Measurements from ENCODE around the gene SLC25A41. TPM values are rescaled to one million over a fixed set of nuclear protein-coding genes. Genes with fewer than 3 reads are reported as not detected.

The SLC25A41 gene
- total and polyA plus RNA-seq, 11 donors = 0.17 to 1.4 (median 0.50) TPM; not detected in 2

DNA sequence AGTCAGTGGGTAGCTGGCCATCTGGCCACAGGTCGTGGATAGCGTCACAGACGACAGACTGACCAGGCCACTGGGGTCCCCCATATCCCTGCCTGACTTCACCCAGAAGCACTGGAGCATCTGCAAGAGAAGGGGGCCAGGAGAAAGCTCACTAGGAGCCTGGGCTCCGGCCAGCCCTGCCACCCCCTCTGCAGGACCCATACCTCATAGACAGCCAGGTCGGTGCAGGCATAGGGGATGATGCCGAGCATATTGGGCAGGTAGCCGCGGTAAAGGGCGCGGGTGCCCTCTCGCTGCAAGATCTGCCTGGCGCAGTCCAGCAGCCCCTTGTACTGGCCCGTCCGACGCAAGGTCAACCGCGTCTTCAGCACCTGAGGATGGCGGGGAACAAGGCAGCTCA lies 6.4 kb downstream of the SLC25A41 start:
- Histone ChIP-seq H3K9me3 (no peaks in the 10 kb centered on the region), H3K27me3 (no peaks in the 10 kb centered on the region), H3K4me1 (peaks cover 0 to 25% (median 18%) of the 10 kb centered on the region in 12 donors), H3K36me3 (peaks cover 0 to 3% (median 0%) of the 10 kb centered on the region in 9 donors), H3K27ac (no peak overlapping the region), H3K4me3 (no peak overlapping the region)
- no peak for TF ChIP-seq POLR2A (IDR thresholded peaks at IDR 0.05)
- TF ChIP-seq, protein P1, sequence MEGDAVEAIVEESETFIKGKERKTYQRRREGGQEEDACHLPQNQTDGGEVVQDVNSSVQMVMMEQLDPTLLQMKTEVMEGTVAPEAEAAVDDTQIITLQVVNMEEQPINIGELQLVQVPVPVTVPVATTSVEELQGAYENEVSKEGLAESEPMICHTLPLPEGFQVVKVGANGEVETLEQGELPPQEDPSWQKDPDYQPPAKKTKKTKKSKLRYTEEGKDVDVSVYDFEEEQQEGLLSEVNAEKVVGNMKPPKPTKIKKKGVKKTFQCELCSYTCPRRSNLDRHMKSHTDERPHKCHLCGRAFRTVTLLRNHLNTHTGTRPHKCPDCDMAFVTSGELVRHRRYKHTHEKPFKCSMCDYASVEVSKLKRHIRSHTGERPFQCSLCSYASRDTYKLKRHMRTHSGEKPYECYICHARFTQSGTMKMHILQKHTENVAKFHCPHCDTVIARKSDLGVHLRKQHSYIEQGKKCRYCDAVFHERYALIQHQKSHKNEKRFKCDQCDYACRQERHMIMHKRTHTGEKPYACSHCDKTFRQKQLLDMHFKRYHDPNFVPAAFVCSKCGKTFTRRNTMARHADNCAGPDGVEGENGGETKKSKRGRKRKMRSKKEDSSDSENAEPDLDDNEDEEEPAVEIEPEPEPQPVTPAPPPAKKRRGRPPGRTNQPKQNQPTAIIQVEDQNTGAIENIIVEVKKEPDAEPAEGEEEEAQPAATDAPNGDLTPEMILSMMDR (IDR thresholded peaks at IDR 0.05) = no peak
- WGBS, 4 donors = 93 to 98% (median 95%) methylated on average over 16 to 18 of the region's 18 CpGs
- no peak for ATAC-seq
- intact Hi-C loops (cut with DNase I) = no loop called here
- DNase-seq = no peak

DNA sequence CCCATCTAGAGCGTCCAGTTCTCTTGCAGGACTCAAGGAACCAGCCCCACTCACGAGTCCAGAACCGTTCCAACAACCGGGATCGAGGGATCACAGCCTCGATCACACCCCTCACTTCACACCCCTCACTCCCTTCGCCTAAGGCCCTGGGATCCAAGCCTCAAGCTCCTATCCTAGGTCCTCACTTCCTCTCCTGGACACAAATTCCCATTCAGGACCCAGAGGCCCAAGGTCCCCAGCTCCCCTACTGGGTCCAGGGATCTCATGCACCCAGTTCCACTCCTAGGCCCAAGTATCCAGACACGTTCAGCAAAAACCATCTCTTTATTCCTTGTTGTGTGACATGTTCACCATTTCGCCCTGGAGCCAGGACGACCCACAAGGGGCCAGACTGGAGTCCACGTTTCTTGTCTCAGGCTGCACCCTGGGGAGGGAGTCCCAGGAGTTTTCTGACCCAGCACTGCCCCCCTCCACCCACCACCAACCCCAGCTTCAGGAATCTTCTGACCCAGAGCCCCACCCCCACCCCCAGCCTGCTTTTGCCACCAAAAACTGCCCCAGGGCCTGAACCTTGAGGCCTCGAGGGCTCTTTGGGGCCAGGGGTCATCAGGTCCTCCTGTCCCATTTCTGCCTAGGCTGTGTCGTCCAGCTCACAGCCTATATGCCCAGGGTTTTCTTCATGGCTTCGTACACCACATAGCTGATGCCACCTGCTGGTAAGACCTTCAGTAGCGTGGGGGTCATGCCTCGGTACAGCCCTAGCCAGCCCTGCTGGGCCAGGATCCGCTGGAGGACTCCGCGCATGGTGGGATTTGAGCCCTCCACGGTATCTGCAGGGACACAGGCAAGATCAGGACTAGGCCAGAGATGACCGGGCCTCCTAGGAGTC lies 7.6 kb downstream of the SLC25A41 start:
- DNase-seq = no peak
- TF ChIP-seq POLR2A (IDR thresholded peaks at IDR 0.05) = no peak
- TF ChIP-seq, protein P1 (IDR thresholded peaks at IDR 0.05) = peak in 3 of 12 donors; percentile 10 to 20 (median 12)
- intact Hi-C loops (cut with DNase I) = loop anchor here in 3 of 10 donors (1.0 to 2.0 kb wide), 5 partner anchors 33 to 65 kb away; partner anchors contain the start of genes ALKBH7 (in 2 of the 3), GTF2F1 (in 2 of the 3) and CLPP (in 1 of the 3)
- H3K27me3 ChIP-seq = no peaks in the 10 kb centered on the region
- ATAC-seq = no peak
- peaks cover 0 to 37% (median 21%) of the 10 kb centered on the region in 12 donors for H3K4me1 ChIP-seq
- peaks cover 0 to 14% (median 8%) of the 10 kb centered on the region in 9 donors for H3K36me3 ChIP-seq
- 88 to 96% (median 91%) methylated on average over 17 to 21 of the region's 21 CpGs for WGBS, 4 donors
- peak overlapping the region in 10 of 12 donors; percentile 20 to 74 (median 38) for H3K4me3 ChIP-seq
- H3K9me3 ChIP-seq = no peaks in the 10 kb centered on the region
- peak overlapping the region; percentile 59 to 89 (median 84) for H3K27ac ChIP-seq

DNA sequence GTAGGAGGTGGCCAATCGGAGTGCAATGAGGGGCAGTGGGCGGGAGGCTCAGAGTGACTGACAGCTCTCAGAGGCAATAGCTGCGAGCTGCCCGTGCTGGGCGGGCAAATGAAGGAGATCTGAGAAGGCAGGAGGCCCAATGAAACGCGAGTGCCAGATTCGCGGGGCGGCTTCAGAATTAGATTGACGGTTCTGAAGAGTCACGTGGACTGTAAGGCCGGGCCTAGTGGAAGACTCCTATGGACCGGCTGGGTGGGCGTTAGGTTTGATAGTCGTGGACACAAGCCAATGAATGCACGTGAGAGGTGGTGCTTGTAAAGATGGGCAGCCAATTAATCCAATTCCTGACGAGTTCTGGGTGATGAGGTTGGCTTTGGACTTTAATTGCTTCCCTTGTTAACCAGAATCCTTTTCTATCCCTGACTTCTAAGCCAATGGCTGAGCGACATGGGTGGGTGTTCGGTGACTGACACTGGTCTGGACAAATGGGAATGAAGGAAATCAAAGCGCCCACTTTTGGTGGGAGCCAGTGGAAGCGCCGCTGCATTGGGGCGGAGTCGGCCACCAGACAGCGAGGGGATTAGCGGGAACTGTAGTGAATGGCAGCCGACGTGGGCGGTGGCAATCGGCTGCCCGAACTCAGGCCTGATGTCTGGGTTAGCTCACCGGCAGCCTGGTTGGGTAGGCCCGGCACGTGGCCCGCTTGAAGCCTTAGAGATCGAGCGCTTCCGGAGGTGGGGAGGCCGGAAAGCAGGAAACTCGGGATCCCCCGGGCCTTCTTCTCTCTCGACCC lies 8.4 kb downstream of the SLC25A41 start:
- H3K4me1 ChIP-seq = peaks cover 0 to 41% (median 21%) of the 10 kb centered on the region in 12 donors
- no peaks in the 10 kb centered on the region for H3K27me3 ChIP-seq
- H3K36me3 ChIP-seq = peaks cover 0 to 23% (median 16%) of the 10 kb centered on the region in 9 donors
- H3K9me3 ChIP-seq = no peaks in the 10 kb centered on the region
- peak; percentile 99 to 100 (median 100) for DNase-seq
- intact Hi-C loops (cut with DNase I) = loop anchor here in 3 of 10 donors (1.0 to 5.0 kb wide), 6 partner anchors 32 to 64 kb away; partner anchors contain the start of genes ALKBH7 (in 3 of the 3), GTF2F1 (in 2 of the 3) and CLPP (in 1 of the 3)
- peak overlapping the region; percentile 59 to 89 (median 84) for H3K27ac ChIP-seq
- H3K4me3 ChIP-seq = peak overlapping the region in 10 of 12 donors; percentile 24 to 96 (median 76)
- TF ChIP-seq, protein P1 (IDR thresholded peaks at IDR 0.05) = peak in 2 of 12 donors; percentile 14 to 26
- TF ChIP-seq POLR2A (IDR thresholded peaks at IDR 0.05) = peak in 1 of 2 donors; percentile 31
- 5 to 6% (median 6%) methylated on average over 43 of the region's 43 CpGs for WGBS, 4 donors
- peak; percentile 94 to 97 (median 96) for ATAC-seq
